Measurements from ENCODE around the gene GOLGA1.
"Not testable (repeated sequence)": the region's sequence is repeated elsewhere in the genome, so short reads cannot be mapped to it uniquely, and the experiment has no call there.

Gene GOLGA1

GRCh38 chr9:124858330-124859046 lies 82.4 kb downstream of the GOLGA1 start:
- no peak for DNase-seq (ENCODE audit: low spot score)

- DNase-seq (ENCODE audit: low spot score) = no peak
These were observed 83.2 kb downstream of the GOLGA1 start for GRCh38 chr9:124857533-124858162.

- DNase-seq (ENCODE audit: low spot score) = no peak
These were observed 84.7 kb downstream of the GOLGA1 start for GRCh38 chr9:124855944-124856765.

- no peak for DNase-seq (ENCODE audit: low spot score)
These were observed 85.3 kb downstream of the GOLGA1 start for GRCh38 chr9:124855566-124855943.

GRCh38 chr9:124854822-124855221 lies 86.1 kb downstream of the GOLGA1 start:
- DNase-seq (ENCODE audit: low spot score) = no peak

GRCh38 chr9:124854161-124854560 lies 86.7 kb downstream of the GOLGA1 start:
- no peak for DNase-seq (ENCODE audit: low spot score)

GRCh38 chr9:124853605-124854143 lies 87.2 kb downstream of the GOLGA1 start:
- DNase-seq (ENCODE audit: low spot score) = no peak

GRCh38 chr9:124852829-124853531 lies 87.9 kb downstream of the GOLGA1 start, which contains the start of gene WDR38:
WDR38 (plus strand) TSS chr9:124853460; CDS start chr9:124853532, 72 bp downstream.
- peak; percentile 53 for DNase-seq (ENCODE audit: low spot score)

- no peak for DNase-seq (ENCODE audit: low spot score)
These were observed 88.6 kb downstream of the GOLGA1 start for GRCh38 chr9:124852121-124852828.

- DNase-seq (ENCODE audit: low spot score) = no peak
These were observed 91.1 kb downstream of the GOLGA1 start for GRCh38 chr9:124849801-124850200.

- DNase-seq (ENCODE audit: low spot score) = no peak
These were observed 93.9 kb downstream of the GOLGA1 start for GRCh38 chr9:124846969-124847368.

GRCh38 chr9:124846467-124846866 lies 94.4 kb downstream of the GOLGA1 start:
- not testable (repeated sequence) for DNase-seq (ENCODE audit: low spot score)

- no peak for DNase-seq (ENCODE audit: low spot score)
These were observed 96.6 kb downstream of the GOLGA1 start for GRCh38 chr9:124844291-124844690.

- no peak for DNase-seq (ENCODE audit: low spot score)
These were observed 97.3 kb downstream of the GOLGA1 start for GRCh38 chr9:124843456-124844034.

- DNase-seq (ENCODE audit: low spot score) = no peak
These were observed 99.6 kb downstream of the GOLGA1 start for GRCh38 chr9:124841075-124841821.

GRCh38 chr9:124840300-124840833 lies 100.5 kb downstream of the GOLGA1 start:
- DNase-seq (ENCODE audit: low spot score) = no peak

- DNase-seq (ENCODE audit: low spot score) = no peak
These were observed 101.1 kb downstream of the GOLGA1 start for GRCh38 chr9:124839612-124840299.

- not testable (repeated sequence) for DNase-seq (ENCODE audit: low spot score)
These were observed 102.2 kb downstream of the GOLGA1 start for GRCh38 chr9:124838567-124839275.

Measured in putamen (tissue), 1 donor.